Activated naive CD8-positive, alpha-beta T cell treated with anti-CD3 and anti-CD28 coated beads, Interleukin-2, amount 50 U/mL, for 24 hours (primary cell): Measurements from ENCODE around the gene CCDC73.
"Not testable (repeated sequence)": the region's sequence is repeated elsewhere in the genome, so short reads cannot be mapped to it uniquely, and the experiment has no call there.

Experiments used
- ATAC-seq: fragments of 150-1000 bp; cut with Tn5 transposase; one replicate; pipeline ENCODE4 v1.10.0; 2021
- DNase-seq: peaks from one replicate; pipeline ENCODE4 v3.0.0; 2021
- H3K27ac Mint-ChIP-seq: one replicate; pipeline ENCODE4 v1.8.0; 2021; ENCODE audit warnings: mild to moderate bottlenecking, mixed read lengths
- H3K27me3 Mint-ChIP-seq: one replicate; pipeline ENCODE4 v1.8.0; 2021; ENCODE audit warnings: mixed read lengths
- H3K36me3 Mint-ChIP-seq: one replicate; pipeline ENCODE4 v1.8.0; 2021; ENCODE audit warnings: low read depth, mixed read lengths
- H3K4me1 Mint-ChIP-seq: one replicate; pipeline ENCODE4 v1.8.0; 2021; ENCODE audit warnings: mixed read lengths
- H3K4me3 Mint-ChIP-seq: one replicate; pipeline ENCODE4 v1.8.0; 2021; ENCODE audit warnings: mild to moderate bottlenecking, moderate library complexity, mixed read lengths
- H3K9me3 Mint-ChIP-seq: one replicate; pipeline ENCODE4 v1.8.0; 2021; ENCODE audit warnings: mixed read lengths

The CCDC73 gene

GRCh38 chr11:32779136-32779535 lies 15.3 kb downstream of the CCDC73 start:
- no peak overlapping the region for H3K27ac Mint-ChIP-seq
- no peaks in the 10 kb centered on the region for H3K27me3 Mint-ChIP-seq
- H3K9me3 Mint-ChIP-seq, result no peaks in the 10 kb centered on the region
- no peak overlapping the region for H3K4me3 Mint-ChIP-seq
- H3K4me1 Mint-ChIP-seq, result peaks cover 10% of the 10 kb centered on the region
- no peaks in the 10 kb centered on the region for H3K36me3 Mint-ChIP-seq
- no peak for DNase-seq
- ATAC-seq, result no peak

GRCh38 chr11:32775908-32776307 lies 18.6 kb downstream of the CCDC73 start:
- Mint-ChIP-seq H3K9me3 (no peaks in the 10 kb centered on the region), H3K4me3 (peak overlapping the region; percentile 32), H3K4me1 (peaks cover 10% of the 10 kb centered on the region), H3K27ac (no peak overlapping the region), H3K36me3 (no peaks in the 10 kb centered on the region), H3K27me3 (no peaks in the 10 kb centered on the region)
- no peak for ATAC-seq
- no peak for DNase-seq

- no peaks in the 10 kb centered on the region for H3K36me3 Mint-ChIP-seq
- H3K4me1 Mint-ChIP-seq, result peaks cover 10% of the 10 kb centered on the region
- H3K4me3 Mint-ChIP-seq, result no peak overlapping the region
- H3K27ac Mint-ChIP-seq, result no peak overlapping the region
- DNase-seq (no peak), ATAC-seq (no peak)
- no peaks in the 10 kb centered on the region for H3K9me3 Mint-ChIP-seq
- H3K27me3 Mint-ChIP-seq, result no peaks in the 10 kb centered on the region
Measured at GRCh38 chr11:32774081-32774480, 20.4 kb downstream of the CCDC73 start.

- no peaks in the 10 kb centered on the region for H3K9me3 Mint-ChIP-seq
- ATAC-seq (no peak), DNase-seq (no peak)
- H3K27ac Mint-ChIP-seq, result no peak overlapping the region
- H3K4me1 Mint-ChIP-seq, result peaks cover 10% of the 10 kb centered on the region
- H3K36me3 Mint-ChIP-seq, result no peaks in the 10 kb centered on the region
- no peak overlapping the region for H3K4me3 Mint-ChIP-seq
- H3K27me3 Mint-ChIP-seq, result no peaks in the 10 kb centered on the region
Measured at GRCh38 chr11:32772731-32773130, 21.7 kb downstream of the CCDC73 start.

- not testable (repeated sequence) for DNase-seq, H3K4me3 Mint-ChIP-seq, H3K36me3 Mint-ChIP-seq, H3K4me1 Mint-ChIP-seq, H3K27ac Mint-ChIP-seq, H3K27me3 Mint-ChIP-seq, ATAC-seq
- H3K9me3 Mint-ChIP-seq, result peaks cover 13% of the 10 kb centered on the region
Measured at GRCh38 chr11:32761774-32762173, 32.7 kb downstream of the CCDC73 start.

- Mint-ChIP-seq H3K9me3 (peaks cover 3% of the 10 kb centered on the region), H3K27ac (no peak overlapping the region), H3K36me3 (peaks cover 2% of the 10 kb centered on the region), H3K27me3 (peaks cover 8% of the 10 kb centered on the region), H3K4me3 (no peak overlapping the region), H3K4me1 (no peaks in the 10 kb centered on the region)
- no peak for DNase-seq
- ATAC-seq, result no peak
Measured at GRCh38 chr11:32758291-32758690, 36.2 kb downstream of the CCDC73 start.

- H3K4me1 Mint-ChIP-seq, H3K36me3 Mint-ChIP-seq: not testable (repeated sequence)
Measured at GRCh38 chr11:32753181-32753580, 41.3 kb downstream of the CCDC73 start.

GRCh38 chr11:32752001-32752400 lies 42.5 kb downstream of the CCDC73 start:
- DNase-seq (no peak), ATAC-seq (no peak)
- H3K27me3 Mint-ChIP-seq, result peaks cover 11% of the 10 kb centered on the region
- H3K27ac Mint-ChIP-seq, result no peak overlapping the region
- H3K36me3 Mint-ChIP-seq, result no peaks in the 10 kb centered on the region
- no peaks in the 10 kb centered on the region for H3K9me3 Mint-ChIP-seq
- H3K4me3 Mint-ChIP-seq, result no peak overlapping the region
- no peaks in the 10 kb centered on the region for H3K4me1 Mint-ChIP-seq

More at GRCh38 chr11:32753181-32753580, 41.3 kb downstream of the CCDC73 start:
- ATAC-seq, H3K27ac Mint-ChIP-seq, DNase-seq, H3K27me3 Mint-ChIP-seq, H3K9me3 Mint-ChIP-seq, H3K4me3 Mint-ChIP-seq: not testable (repeated sequence)

GRCh38 chr11:32751381-32751780 lies 43.1 kb downstream of the CCDC73 start:
- ATAC-seq, result no peak
- H3K27me3 Mint-ChIP-seq, result peaks cover 15% of the 10 kb centered on the region
- no peaks in the 10 kb centered on the region for H3K36me3 Mint-ChIP-seq

GRCh38 chr11:32729976-32730375 lies 64.5 kb downstream of the CCDC73 start:
- no peak for DNase-seq
- ATAC-seq, result no peak
- Mint-ChIP-seq H3K4me3 (no peak overlapping the region), H3K9me3 (peaks cover 15% of the 10 kb centered on the region), H3K27ac (no peak overlapping the region), H3K36me3 (no peaks in the 10 kb centered on the region), H3K4me1 (peaks cover 3% of the 10 kb centered on the region), H3K27me3 (peaks cover 26% of the 10 kb centered on the region)

More at GRCh38 chr11:32751381-32751780, 43.1 kb downstream of the CCDC73 start:
- H3K9me3 Mint-ChIP-seq, result peaks cover 4% of the 10 kb centered on the region
- no peak for DNase-seq
- H3K27ac Mint-ChIP-seq, result no peak overlapping the region
- H3K4me1 Mint-ChIP-seq, result no peaks in the 10 kb centered on the region
- H3K4me3 Mint-ChIP-seq, result no peak overlapping the region

GRCh38 chr11:32723332-32723731 lies 71.1 kb downstream of the CCDC73 start:
- ATAC-seq, result no peak
- no peaks in the 10 kb centered on the region for H3K9me3 Mint-ChIP-seq
- no peak overlapping the region for H3K27ac Mint-ChIP-seq
- H3K27me3 Mint-ChIP-seq, result peaks cover 23% of the 10 kb centered on the region
- H3K4me1 Mint-ChIP-seq, result peaks cover 5% of the 10 kb centered on the region
- no peak for DNase-seq
- no peak overlapping the region for H3K4me3 Mint-ChIP-seq
- H3K36me3 Mint-ChIP-seq, result no peaks in the 10 kb centered on the region

- H3K4me1 Mint-ChIP-seq, result peaks cover 5% of the 10 kb centered on the region
- no peak overlapping the region for H3K4me3 Mint-ChIP-seq
- no peaks in the 10 kb centered on the region for H3K9me3 Mint-ChIP-seq
- DNase-seq, result no peak
- peaks cover 23% of the 10 kb centered on the region for H3K27me3 Mint-ChIP-seq
- H3K36me3 Mint-ChIP-seq, result no peaks in the 10 kb centered on the region
- ATAC-seq, result no peak
- H3K27ac Mint-ChIP-seq, result no peak overlapping the region
Measured at GRCh38 chr11:32722255-32722654, 72.2 kb downstream of the CCDC73 start.

GRCh38 chr11:32713496-32713895 lies 81.0 kb downstream of the CCDC73 start:
- Mint-ChIP-seq H3K27ac (no peak overlapping the region), H3K9me3 (no peaks in the 10 kb centered on the region), H3K4me1 (no peaks in the 10 kb centered on the region), H3K36me3 (no peaks in the 10 kb centered on the region), H3K27me3 (peaks cover 32% of the 10 kb centered on the region), H3K4me3 (no peak overlapping the region)
- no peak for DNase-seq
- no peak for ATAC-seq

- not testable (repeated sequence) for DNase-seq
Measured at GRCh38 chr11:32708978-32709377, 85.5 kb downstream of the CCDC73 start.

GRCh38 chr11:32706985-32707741 lies 87.3 kb downstream of the CCDC73 start:
- ATAC-seq (peak; percentile 71), DNase-seq (no peak)
- Mint-ChIP-seq H3K27me3 (peaks cover 20% of the 10 kb centered on the region), H3K4me1 (peaks cover 24% of the 10 kb centered on the region), H3K4me3 (no peak overlapping the region), H3K36me3 (no peaks in the 10 kb centered on the region), H3K9me3 (no peaks in the 10 kb centered on the region), H3K27ac (no peak overlapping the region)

More at GRCh38 chr11:32708978-32709377, 85.5 kb downstream of the CCDC73 start:
- H3K9me3 Mint-ChIP-seq, H3K27ac Mint-ChIP-seq, H3K36me3 Mint-ChIP-seq, H3K4me3 Mint-ChIP-seq, ATAC-seq: not testable (repeated sequence)
- peaks cover 29% of the 10 kb centered on the region for H3K27me3 Mint-ChIP-seq
- H3K4me1 Mint-ChIP-seq, result peaks cover 24% of the 10 kb centered on the region
